Endodermal cell (in vitro differentiated cells): Measurements from ENCODE around the gene ZNF469. TPM values are rescaled to one million over a fixed set of nuclear protein-coding genes. Genes with fewer than 3 reads are reported as not detected.

Experiments
- DNase-seq: peaks from one replicate; pipeline ENCODE4 v3.0.0-alpha.2; 2017
- H3K27ac ChIP-seq: 2 replicates; pipeline ENCODE4 v1.5.1; 2013; ENCODE audit warnings: mild to moderate bottlenecking, low read depth, low read length, moderate library complexity
- H3K27me3 ChIP-seq: 2 replicates; pipeline ENCODE4 v1.6.1; 2013; ENCODE audit warnings: mild to moderate bottlenecking, low read length, moderate library complexity; ENCODE audit not compliant: insufficient read depth, control insufficient read depth, poor library complexity, severe bottlenecking
- H3K36me3 ChIP-seq: 2 replicates; pipeline ENCODE4 v1.7.0; 2013; ENCODE audit warnings: mild to moderate bottlenecking, low read length, moderate library complexity; ENCODE audit not compliant: control insufficient read depth, insufficient read depth
- H3K4me1 ChIP-seq: one replicate; pipeline ENCODE4 v1.7.0; 2013; ENCODE audit warnings: low read length; ENCODE audit not compliant: control insufficient read depth, insufficient read depth
- H3K4me3 ChIP-seq: 2 replicates; pipeline ENCODE4 v1.5.1; 2013; ENCODE audit warnings: mild to moderate bottlenecking, low read length, moderate library complexity
- H3K9ac ChIP-seq: 2 replicates; pipeline ENCODE4 v1.6.1; 2013; ENCODE audit warnings: mild to moderate bottlenecking, low read length, moderate library complexity; ENCODE audit not compliant: poor library complexity, severe bottlenecking; ENCODE audit errors: extremely low read depth
- H3K9me3 ChIP-seq: 2 replicates; pipeline ENCODE4 v1.6.1; 2013; ENCODE audit warnings: mild to moderate bottlenecking, low read length, moderate library complexity; ENCODE audit not compliant: control insufficient read depth
- H3K27ac Mint-ChIP-seq: 2 replicates; pipeline ENCODE4 v1.8.0; 2020; ENCODE audit warnings: mixed read lengths
- H3K27me3 Mint-ChIP-seq: 2 replicates; pipeline ENCODE4 v1.8.0; 2021; ENCODE audit warnings: mild to moderate bottlenecking, mixed read lengths; ENCODE audit not compliant: insufficient read depth
- H3K36me3 Mint-ChIP-seq: 2 replicates; pipeline ENCODE4 v1.8.0; 2020; ENCODE audit warnings: low read depth, mixed read lengths
- H3K4me1 Mint-ChIP-seq: 2 replicates; pipeline ENCODE4 v1.8.0; 2020; ENCODE audit warnings: mixed read lengths
- H3K4me3 Mint-ChIP-seq: 2 replicates; pipeline ENCODE4 v1.8.0; 2020; ENCODE audit warnings: mild to moderate bottlenecking, moderate library complexity, mixed read lengths
- H3K9me3 Mint-ChIP-seq: 2 replicates; pipeline ENCODE4 v1.8.0; 2020; ENCODE audit warnings: mild to moderate bottlenecking, mixed read lengths
- CTCF ChIP-seq: fragments of 200-600 bp; sonication (generic); conservative IDR thresholded peaks from 2 replicates; pipeline ENCODE4 v1.5.0; 2021; ENCODE audit warnings: antibody characterized with exemption, mild to moderate bottlenecking
- WGBS, 2 experiments: methylation state at CpG; one replicate each; pipeline versions ENCODE4 v1.1.5 to v1.1.7; 2013; ENCODE audit warnings: missing lambda C conversion rate in 2 of 2, mixed read lengths in 1 of 2; ENCODE audit not compliant: insufficient coverage in 1 of 2, insufficient read length in 1 of 2; 5-methylcytosine and 5-hydroxymethylcytosine counted together
- total RNA-seq, 2 donors: library from RNA; stranded (reverse); fragmentation: NEBNext Ultra II Directional in 1 of 2; extraction: Animal tissue kit (Norgen Biotek cat#: 25700) in 1 of 2; gene quantifications; 2 replicates in 1 of 2; 3 replicates in 1 of 2; pipeline ENCODE4 v1.2.1, GENCODE V29; 2021

ZNF469 gene
- total RNA-seq, 2 donors from 2014 or later, result 0.68 to 4.7 TPM

DNA sequence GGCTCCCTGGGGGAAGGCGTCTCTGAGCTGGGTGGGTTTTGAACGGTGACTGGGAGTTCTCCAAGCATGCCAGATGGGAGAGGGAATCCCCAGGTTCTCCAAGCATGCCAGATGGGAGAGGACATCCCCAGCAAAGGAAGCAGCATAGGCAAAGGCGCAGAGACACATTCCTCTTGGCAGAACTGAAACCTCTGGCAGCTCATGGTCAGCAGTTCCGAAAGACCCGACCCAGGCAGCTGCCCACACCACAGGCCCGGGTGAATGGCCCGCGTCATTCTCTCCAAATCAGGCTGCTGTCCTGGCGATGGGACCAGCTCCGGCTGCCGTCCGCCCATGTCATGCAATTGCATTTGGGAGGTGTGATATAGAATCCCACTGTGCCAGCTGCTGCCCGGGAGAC lies 8.0 kb downstream of the ZNF469 start:
- Histone ChIP-seq H3K9me3 (no peaks in the 10 kb centered on the region), H3K36me3 (no peaks in the 10 kb centered on the region), H3K27me3 (peaks cover 13% of the 10 kb centered on the region), H3K27ac (no peak overlapping the region), H3K4me1 (no peaks in the 10 kb centered on the region), H3K9ac (no peak overlapping the region), H3K4me3 (no peak overlapping the region)
- no peak overlapping the region for H3K27ac Mint-ChIP-seq
- no peak for DNase-seq
- no peaks in the 10 kb centered on the region for H3K9me3 Mint-ChIP-seq
- no peak for TF ChIP-seq CTCF
- no peak overlapping the region for H3K4me3 Mint-ChIP-seq
- no peaks in the 10 kb centered on the region for H3K36me3 Mint-ChIP-seq
- 89 to 94% methylated on average over 8 to 13 of the region's 13 CpGs for WGBS, 2 experiments
- no peaks in the 10 kb centered on the region for H3K4me1 Mint-ChIP-seq
- H3K27me3 Mint-ChIP-seq, result peaks cover 11% of the 10 kb centered on the region

- H3K27ac ChIP-seq, result no peak overlapping the region
- Mint-ChIP-seq H3K4me1 (no peaks in the 10 kb centered on the region), H3K27ac (no peak overlapping the region), H3K9me3 (no peaks in the 10 kb centered on the region), H3K4me3 (no peak overlapping the region), H3K27me3 (peaks cover 7% of the 10 kb centered on the region), H3K36me3 (no peaks in the 10 kb centered on the region)
- H3K27me3 ChIP-seq, result peaks cover 7% of the 10 kb centered on the region
- 88 to 93% methylated on average over 7 to 17 of the region's 17 CpGs for WGBS, 2 experiments
- DNase-seq, result no peak
- no peak for TF ChIP-seq CTCF
- no peaks in the 10 kb centered on the region for H3K4me1 ChIP-seq
- no peak overlapping the region for H3K9ac ChIP-seq
- no peak overlapping the region for H3K4me3 ChIP-seq
- no peaks in the 10 kb centered on the region for H3K9me3 ChIP-seq
- no peaks in the 10 kb centered on the region for H3K36me3 ChIP-seq
Measured at GRCh38 chr16:88391144-88391850, 8.5 kb downstream of the ZNF469 start.

- Histone ChIP-seq H3K27ac (no peak overlapping the region), H3K36me3 (no peaks in the 10 kb centered on the region), H3K9me3 (no peaks in the 10 kb centered on the region), H3K4me3 (no peak overlapping the region), H3K4me1 (no peaks in the 10 kb centered on the region), H3K27me3 (peaks cover 7% of the 10 kb centered on the region), H3K9ac (no peak overlapping the region)
- whole genome bisulfite sequencing, 2 experiments, result 90 to 91% methylated on average over 22 of the region's 22 CpGs
- H3K9me3 Mint-ChIP-seq, result no peaks in the 10 kb centered on the region
- no peak overlapping the region for H3K27ac Mint-ChIP-seq
- TF ChIP-seq CTCF, result no peak
- H3K4me1 Mint-ChIP-seq, result no peaks in the 10 kb centered on the region
- no peaks in the 10 kb centered on the region for H3K36me3 Mint-ChIP-seq
- H3K4me3 Mint-ChIP-seq, result no peak overlapping the region
- DNase-seq, result no peak
- peaks cover 4% of the 10 kb centered on the region for H3K27me3 Mint-ChIP-seq
Measured at GRCh38 chr16:88392111-88392510, 9.4 kb downstream of the ZNF469 start.
